HCEC 1CT (cell line): Measurements from ENCODE around the gene COL5A1.

Source experiments
- DNase-seq: peaks from one replicate; pipeline ENCODE4 v3.0.0-alpha.2; 2017

The COL5A1 gene

DNA sequence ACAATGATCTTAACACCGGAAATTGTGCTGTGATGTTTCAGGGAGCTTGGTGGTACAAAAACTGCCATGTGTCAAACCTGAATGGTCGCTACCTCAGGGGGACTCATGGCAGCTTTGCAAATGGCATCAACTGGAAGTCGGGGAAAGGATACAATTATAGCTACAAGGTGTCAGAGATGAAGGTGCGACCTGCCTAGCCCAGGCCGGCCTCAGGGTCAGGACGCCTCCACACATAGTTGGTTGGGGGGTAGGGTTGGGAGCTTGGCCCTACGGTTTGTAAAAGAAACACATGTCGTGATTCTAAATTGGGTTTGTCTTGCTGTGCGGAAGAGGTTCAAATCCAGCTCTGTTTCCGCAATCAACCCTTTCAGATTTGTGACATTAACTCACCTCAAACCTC lies 245.6 kb downstream of the COL5A1 start:
- no peak for DNase-seq

DNA sequence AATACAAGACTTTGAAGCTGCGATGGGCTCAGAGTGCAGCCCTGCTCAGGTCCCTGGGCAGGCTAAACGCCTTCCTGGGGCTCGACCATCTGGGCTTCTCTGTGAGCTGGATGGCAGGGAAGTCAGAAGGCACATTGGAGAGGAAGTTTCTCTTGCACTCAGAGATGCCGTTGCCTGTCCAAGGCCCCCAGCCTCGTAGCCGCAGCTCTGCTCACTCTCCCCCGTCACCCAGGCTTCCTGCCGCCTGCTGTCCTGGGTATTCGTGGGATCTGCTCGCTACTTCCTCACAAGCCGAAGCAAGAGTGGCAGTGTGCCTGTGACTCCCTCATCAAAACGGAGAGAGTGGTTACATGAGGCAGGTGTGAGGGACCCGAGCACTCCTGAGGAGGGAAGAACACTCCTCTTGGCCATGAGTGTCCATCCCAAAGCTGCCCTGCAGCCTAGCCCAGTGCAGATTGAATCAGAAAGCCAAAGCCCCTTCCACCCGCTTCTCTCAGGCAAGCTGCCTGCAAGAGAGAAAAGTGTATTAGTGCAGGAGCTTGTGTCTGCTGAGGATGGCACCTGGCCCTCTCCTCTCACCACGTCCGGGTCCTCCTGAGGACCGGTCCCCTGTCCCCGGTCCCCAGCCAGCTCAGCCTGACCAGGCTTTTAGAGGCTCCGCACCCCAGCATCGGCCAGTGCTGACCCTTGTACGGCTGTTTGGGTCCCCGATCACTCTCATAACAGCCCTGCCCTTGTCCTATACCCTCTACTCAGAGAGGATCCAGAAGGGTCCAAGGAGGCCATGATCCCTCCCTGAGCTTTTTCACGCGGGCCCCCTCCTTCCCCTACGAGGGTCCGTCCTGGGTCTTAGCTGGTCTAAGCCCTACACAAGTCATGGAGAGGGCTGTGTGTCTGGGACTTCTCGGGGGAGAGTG lies 246.3 kb downstream of the COL5A1 start:
- no peak for DNase-seq

DNA sequence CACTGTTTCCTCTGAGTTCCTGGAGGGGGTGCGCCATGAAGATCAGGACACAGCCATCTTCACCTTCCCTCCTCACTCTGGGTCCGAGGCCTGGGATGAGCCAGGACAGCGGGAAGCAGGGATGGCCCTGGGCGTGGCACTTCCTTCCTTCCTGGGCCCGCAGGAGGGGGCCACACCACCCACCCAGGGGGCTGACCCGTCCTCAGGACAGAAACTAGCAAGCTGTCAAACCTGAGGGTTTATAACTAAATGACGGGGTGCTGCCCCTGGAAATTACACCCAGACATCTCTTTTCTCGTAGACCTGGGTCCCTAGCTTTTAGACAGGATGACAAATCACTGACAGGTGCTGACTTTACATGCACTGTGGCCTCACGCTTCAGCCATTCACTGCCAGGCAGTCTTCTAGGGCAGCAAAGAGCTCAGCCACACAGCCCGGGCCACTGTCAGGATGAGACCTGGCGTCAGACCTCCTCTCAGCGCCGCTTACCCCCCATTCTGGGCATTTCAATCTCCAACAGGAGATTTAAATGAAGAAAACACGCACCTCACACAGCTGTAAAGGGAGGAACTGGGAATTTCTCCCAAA lies 247.1 kb downstream of the COL5A1 start:
- DNase-seq: no peak

DNA sequence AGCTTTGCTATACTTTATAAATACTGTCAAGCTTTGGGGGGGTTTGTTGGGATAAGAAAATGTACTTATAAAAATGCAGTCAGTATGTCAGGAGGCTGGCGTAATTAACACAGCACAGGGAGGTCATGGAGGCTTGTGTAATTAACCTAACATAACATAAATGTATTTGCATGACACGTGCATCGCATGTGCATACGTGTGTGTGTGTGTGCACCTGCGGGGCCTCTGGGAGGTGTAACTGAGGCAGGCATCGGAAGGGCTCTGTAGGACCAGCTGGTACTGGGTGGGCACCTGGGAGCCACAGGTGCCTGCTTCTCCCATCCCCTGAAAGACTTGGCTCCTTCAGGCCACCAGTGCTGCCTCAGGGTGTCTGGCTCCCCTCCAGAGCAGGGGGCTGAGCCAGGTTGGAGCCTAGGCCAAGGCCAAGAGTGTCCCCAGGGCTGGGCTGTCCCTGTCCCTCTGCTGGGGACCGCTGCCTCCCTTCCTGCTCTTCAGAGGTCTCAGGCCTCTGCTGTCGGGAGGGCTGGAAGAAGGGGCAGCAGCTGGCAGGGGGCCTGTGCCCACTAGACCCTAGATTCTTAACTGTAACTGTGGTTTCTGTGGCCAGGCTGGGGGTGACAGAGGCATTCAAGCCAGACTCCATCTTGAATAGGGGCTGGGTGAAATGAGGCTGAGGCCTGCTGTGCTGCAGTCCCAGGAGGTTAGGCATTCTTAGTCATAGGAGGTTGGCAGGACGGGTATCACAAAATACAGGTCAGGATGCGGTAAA lies 248.0 kb downstream of the COL5A1 start:
- DNase-seq: no peak

DNA sequence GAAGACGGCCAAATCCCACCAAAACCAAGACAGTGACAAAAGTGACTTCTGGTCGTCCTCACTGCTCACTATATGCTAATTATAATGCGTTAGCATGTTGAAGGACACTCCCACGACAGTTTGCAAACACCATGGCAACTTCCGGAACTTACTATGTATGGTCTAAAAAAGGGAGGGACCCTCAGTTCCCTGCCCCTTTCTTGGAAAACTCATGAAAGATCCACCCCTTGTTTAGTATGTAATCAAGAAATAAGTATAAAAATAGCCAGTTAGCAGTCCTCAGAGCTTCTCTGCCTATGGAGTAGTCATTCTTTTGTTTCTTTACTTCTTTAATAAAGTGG lies 248.5 kb downstream of the COL5A1 start:
- no peak for DNase-seq

DNA sequence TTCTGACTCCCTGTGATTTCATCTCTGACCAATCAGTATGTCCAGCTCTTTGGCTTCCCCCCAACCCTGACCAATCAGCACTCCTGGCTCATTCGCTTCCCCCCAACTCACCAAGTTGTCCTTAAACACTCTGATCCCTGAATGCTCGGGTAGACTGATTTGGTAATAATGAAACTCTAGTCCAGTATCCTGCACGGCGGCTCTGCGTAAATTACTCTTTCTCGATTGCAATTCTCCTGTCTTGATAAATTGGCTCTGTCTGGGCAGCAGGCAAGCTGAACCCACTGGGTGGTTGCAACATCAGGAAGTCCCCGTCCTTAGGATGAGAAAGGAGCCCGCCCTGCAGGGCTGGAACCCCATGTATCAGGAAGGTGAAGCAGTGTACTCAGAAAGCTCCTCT lies 249.4 kb downstream of the COL5A1 start:
- no peak for DNase-seq

DNA sequence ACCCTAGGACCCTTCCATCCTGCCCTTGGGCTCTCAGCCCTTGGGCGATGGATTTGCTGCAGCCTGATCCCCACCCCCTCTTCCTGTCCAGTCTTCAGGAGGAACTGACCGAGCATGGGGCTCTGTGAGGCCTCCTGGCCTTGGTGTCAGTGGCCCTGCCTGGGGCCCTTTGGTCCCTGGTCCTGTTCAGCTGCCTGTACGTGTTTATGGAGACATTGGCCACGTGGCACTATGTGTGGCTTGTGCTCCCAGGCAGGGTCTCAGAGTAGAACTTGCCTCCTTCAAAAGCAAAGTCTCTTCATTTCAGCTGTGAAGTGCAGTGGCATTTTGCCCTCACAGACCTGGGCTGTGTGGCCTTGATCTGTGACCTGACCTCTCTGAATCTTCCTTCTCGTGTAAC lies 250.1 kb downstream of the COL5A1 start:
- DNase-seq: no peak

DNA sequence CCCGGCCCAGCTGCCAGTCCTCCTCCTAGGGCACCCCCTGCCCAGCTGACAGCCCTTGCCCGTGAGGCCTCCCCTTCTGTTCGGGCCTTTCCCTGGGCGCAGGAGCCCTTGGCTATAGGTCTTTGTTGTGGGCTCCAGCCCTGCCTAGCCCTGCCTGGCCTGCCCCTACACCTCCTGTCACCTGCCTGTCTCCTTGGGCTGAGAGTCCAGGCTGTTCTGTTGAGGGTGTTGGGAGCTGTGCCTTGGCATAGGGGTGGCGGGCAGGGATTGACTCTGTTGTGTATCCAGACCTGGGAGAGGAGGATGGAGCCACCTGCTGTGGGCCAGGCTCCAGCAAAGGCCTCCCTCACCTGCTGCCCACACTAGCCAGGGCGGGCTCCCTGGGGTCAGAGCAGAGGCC lies 250.6 kb downstream of the COL5A1 start:
- no peak for DNase-seq

DNA sequence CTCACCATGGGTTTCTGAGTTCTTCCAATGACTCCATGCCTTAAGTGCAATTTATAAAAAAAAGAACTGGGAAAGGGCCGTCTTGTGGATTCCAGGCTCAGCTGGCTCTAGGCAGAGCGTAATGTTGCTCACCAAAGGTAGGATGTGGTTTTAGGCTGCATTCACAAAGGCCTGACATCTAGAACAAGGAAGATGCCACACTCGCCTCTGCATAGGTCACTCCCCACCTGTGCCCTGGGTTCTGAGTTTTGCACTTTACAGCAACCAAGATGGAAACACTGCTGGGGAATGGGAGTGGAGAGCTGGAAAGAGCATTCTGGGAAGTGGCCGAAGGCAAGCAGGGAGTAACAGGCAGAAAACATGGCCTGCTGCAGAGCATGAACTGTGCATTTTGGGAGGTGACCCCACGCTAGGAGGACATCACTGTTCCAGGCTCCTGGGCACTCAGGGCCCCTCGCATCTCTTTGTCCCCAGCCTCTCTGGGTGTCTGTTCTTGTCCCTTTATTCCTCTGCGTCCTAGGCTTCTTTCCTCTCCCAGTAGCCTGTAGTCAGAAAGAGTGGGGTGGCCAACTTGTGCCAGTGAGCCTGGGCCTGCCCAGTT lies 251.3 kb downstream of the COL5A1 start:
- DNase-seq: no peak
